ENCODE data around the gene KRABD2.

KRABD2 gene

GRCh38 chr17:8417806-8418205 lies 41.3 kb upstream of the KRABD2 start:
- Histone ChIP-seq H3K9me3 (ENCODE audit: low read length) (no peaks in the 10 kb centered on the region), H3K27ac (ENCODE audit: low read depth, low read length, poor library complexity, severe bottlenecking) (no peak overlapping the region), H3K79me2 (ENCODE audit: insufficient read depth, low read depth, low read length) (no peaks in the 10 kb centered on the region), H2AFZ (ENCODE audit: low read length) (no peak overlapping the region), H3K9me2 (ENCODE audit: insufficient read depth, low read length) (no peaks in the 10 kb centered on the region), H3K4me2 (ENCODE audit: low read length) (no peak overlapping the region), H3K4me3 (ENCODE audit: low read depth, low read length, poor library complexity, severe bottlenecking) (no peak overlapping the region), H3K4me1 (ENCODE audit: insufficient read depth, low read length, poor library complexity, severe bottlenecking) (no peaks in the 10 kb centered on the region), H3K36me3 (ENCODE audit: insufficient read depth, low read length) (no peaks in the 10 kb centered on the region), H4K20me1 (ENCODE audit: insufficient read depth, low read length) (no peaks in the 10 kb centered on the region)
- TF ChIP-seq EZH2phosphoT487 (IDR thresholded peaks at IDR 0.05; ENCODE audit: borderline replicate concordance, low read depth, low read length) = no peak
- TF ChIP-seq, protein P1, sequence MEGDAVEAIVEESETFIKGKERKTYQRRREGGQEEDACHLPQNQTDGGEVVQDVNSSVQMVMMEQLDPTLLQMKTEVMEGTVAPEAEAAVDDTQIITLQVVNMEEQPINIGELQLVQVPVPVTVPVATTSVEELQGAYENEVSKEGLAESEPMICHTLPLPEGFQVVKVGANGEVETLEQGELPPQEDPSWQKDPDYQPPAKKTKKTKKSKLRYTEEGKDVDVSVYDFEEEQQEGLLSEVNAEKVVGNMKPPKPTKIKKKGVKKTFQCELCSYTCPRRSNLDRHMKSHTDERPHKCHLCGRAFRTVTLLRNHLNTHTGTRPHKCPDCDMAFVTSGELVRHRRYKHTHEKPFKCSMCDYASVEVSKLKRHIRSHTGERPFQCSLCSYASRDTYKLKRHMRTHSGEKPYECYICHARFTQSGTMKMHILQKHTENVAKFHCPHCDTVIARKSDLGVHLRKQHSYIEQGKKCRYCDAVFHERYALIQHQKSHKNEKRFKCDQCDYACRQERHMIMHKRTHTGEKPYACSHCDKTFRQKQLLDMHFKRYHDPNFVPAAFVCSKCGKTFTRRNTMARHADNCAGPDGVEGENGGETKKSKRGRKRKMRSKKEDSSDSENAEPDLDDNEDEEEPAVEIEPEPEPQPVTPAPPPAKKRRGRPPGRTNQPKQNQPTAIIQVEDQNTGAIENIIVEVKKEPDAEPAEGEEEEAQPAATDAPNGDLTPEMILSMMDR (conservative IDR thresholded peaks at IDR 0.05; ENCODE audit: low read length) = no peak
- CTCF ChIA-PET (ENCODE audit: unreplicated experiment) = no interaction called here
- no peak for DNase-seq (ENCODE audit: low spot score)
- POLR2A ChIA-PET = no interaction called here
- intact Hi-C loops (cut with micrococcal nuclease; ENCODE audit: unreplicated experiment) = no loop called here
- no TSS peak for BruUV-seq (replicated peaks)

- H2AFZ ChIP-seq (ENCODE audit: low read length) = no peak overlapping the region
- H3K27ac ChIP-seq (ENCODE audit: low read depth, low read length, poor library complexity, severe bottlenecking) = no peak overlapping the region
- ChIA-PET POLR2A (no interaction called here), CTCF (ENCODE audit: unreplicated experiment) (no interaction called here)
- DNase-seq (ENCODE audit: low spot score) = no peak
- TF ChIP-seq, protein P1 (conservative IDR thresholded peaks at IDR 0.05; ENCODE audit: low read length) = no peak
- no peak for TF ChIP-seq EZH2phosphoT487 (IDR thresholded peaks at IDR 0.05; ENCODE audit: borderline replicate concordance, low read depth, low read length)
- H3K9me2 ChIP-seq (ENCODE audit: insufficient read depth, low read length) = no peaks in the 10 kb centered on the region
- H3K79me2 ChIP-seq (ENCODE audit: insufficient read depth, low read depth, low read length) = no peaks in the 10 kb centered on the region
- H3K36me3 ChIP-seq (ENCODE audit: insufficient read depth, low read length) = no peaks in the 10 kb centered on the region
- no TSS peak for BruUV-seq (replicated peaks)
- no peak overlapping the region for H3K4me2 ChIP-seq (ENCODE audit: low read length)
- H4K20me1 ChIP-seq (ENCODE audit: insufficient read depth, low read length) = no peaks in the 10 kb centered on the region
- no peak overlapping the region for H3K4me3 ChIP-seq (ENCODE audit: low read depth, low read length, poor library complexity, severe bottlenecking)
- no peaks in the 10 kb centered on the region for H3K4me1 ChIP-seq (ENCODE audit: insufficient read depth, low read length, poor library complexity, severe bottlenecking)
- no peaks in the 10 kb centered on the region for H3K9me3 ChIP-seq (ENCODE audit: low read length)
- intact Hi-C loops (cut with micrococcal nuclease; ENCODE audit: unreplicated experiment) = no loop called here
Observed at GRCh38 chr17:8413938-8414337, 37.4 kb upstream of the KRABD2 start.

DNA sequence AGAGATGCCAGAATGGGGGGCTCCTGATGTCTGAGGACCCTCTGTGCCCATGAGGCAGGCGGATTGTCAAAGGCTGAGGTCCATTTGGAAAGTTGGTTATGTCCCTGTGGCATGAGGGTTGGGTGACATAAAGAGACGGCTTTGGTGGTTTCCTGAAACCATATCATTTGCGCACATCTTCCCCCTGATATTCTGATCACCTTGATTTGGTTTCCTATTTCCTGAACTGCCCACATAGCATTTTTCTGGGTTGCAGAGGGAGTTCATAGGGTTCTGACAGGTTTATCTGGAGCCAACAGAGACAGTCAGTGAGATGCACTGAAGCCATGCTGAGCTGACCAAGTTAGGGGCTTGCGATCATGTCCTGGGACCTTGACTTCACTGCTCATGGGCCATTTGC lies 36.8 kb upstream of the KRABD2 start:
- no peak for DNase-seq (ENCODE audit: low spot score)
- Histone ChIP-seq H3K4me1 (ENCODE audit: insufficient read depth, low read length, poor library complexity, severe bottlenecking) (no peaks in the 10 kb centered on the region), H3K36me3 (ENCODE audit: insufficient read depth, low read length) (no peaks in the 10 kb centered on the region), H3K4me2 (ENCODE audit: low read length) (no peak overlapping the region), H3K79me2 (ENCODE audit: insufficient read depth, low read depth, low read length) (no peaks in the 10 kb centered on the region), H3K4me3 (ENCODE audit: low read depth, low read length, poor library complexity, severe bottlenecking) (no peak overlapping the region), H4K20me1 (ENCODE audit: insufficient read depth, low read length) (no peaks in the 10 kb centered on the region), H3K9me3 (ENCODE audit: low read length) (no peaks in the 10 kb centered on the region), H3K27ac (ENCODE audit: low read depth, low read length, poor library complexity, severe bottlenecking) (no peak overlapping the region), H2AFZ (ENCODE audit: low read length) (no peak overlapping the region), H3K9me2 (ENCODE audit: insufficient read depth, low read length) (no peaks in the 10 kb centered on the region)
- ChIA-PET CTCF (ENCODE audit: unreplicated experiment) (no interaction called here), POLR2A (no interaction called here)
- TF ChIP-seq EZH2phosphoT487 (IDR thresholded peaks at IDR 0.05; ENCODE audit: borderline replicate concordance, low read depth, low read length) = no peak
- TF ChIP-seq, protein P1 (conservative IDR thresholded peaks at IDR 0.05; ENCODE audit: low read length) = no peak
- BruUV-seq (replicated peaks) = no TSS peak
- intact Hi-C loops (cut with micrococcal nuclease; ENCODE audit: unreplicated experiment) = no loop called here

Measured in OCI-LY7 (cell line).